NCI-H128 (cell line): ENCODE results near the gene SUZ12.
A peak's percentile ranks its signal among the peaks of the same experiment; 100 is the strongest.
"Not testable (repeated sequence)": the region's sequence is repeated elsewhere in the genome, so short reads cannot be mapped to it uniquely, and the experiment has no call there.

ENCODE experiments used
- DNase-seq: peaks from one replicate; lab custom pipeline; 2025; ENCODE audit not compliant: unreplicated experiment; lab: John Stamatoyannopoulos, UW

Gene SUZ12

GRCh38 chr17:31936615-31937609 lies at the start of gene SUZ12:
TSS of gene SUZ12 (plus strand) at chr17:31937007. CDS start at chr17:31937247, 240 bp downstream.
- DNase-seq = peak; percentile 44

- no peak for DNase-seq
Observed at GRCh38 chr17:31888124-31888523, 48.7 kb upstream of the SUZ12 start.

GRCh38 chr17:31900877-31901276 lies 35.9 kb upstream of the SUZ12 start:
- DNase-seq = no peak

- DNase-seq = no peak
Observed at GRCh38 chr17:31902693-31903092, 34.1 kb upstream of the SUZ12 start.

- DNase-seq = no peak
Observed at GRCh38 chr17:31903401-31903800, 33.4 kb upstream of the SUZ12 start.

- no peak for DNase-seq
Observed at GRCh38 chr17:31907342-31907962, 29.4 kb upstream of the SUZ12 start.

DNA sequence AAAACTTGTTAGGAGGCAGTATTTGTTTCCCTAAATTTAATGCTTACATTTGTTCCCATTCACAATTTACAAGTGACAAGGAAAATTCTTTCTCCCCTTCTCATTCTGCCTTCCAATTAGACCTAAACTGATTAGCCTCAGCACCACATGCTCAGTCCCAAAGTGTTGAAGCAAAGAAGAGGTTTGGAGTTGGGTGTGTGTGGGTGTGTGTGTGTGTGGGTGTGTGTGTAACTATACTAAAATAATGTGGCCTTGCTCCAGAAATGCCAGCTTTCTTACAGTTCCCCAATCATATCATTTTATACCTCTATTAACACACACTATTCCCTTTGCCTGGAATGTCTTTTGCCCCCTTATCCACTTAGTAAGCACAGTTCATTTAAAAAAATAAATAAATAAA lies 28.4 kb upstream of the SUZ12 start:
- DNase-seq = no peak

DNA sequence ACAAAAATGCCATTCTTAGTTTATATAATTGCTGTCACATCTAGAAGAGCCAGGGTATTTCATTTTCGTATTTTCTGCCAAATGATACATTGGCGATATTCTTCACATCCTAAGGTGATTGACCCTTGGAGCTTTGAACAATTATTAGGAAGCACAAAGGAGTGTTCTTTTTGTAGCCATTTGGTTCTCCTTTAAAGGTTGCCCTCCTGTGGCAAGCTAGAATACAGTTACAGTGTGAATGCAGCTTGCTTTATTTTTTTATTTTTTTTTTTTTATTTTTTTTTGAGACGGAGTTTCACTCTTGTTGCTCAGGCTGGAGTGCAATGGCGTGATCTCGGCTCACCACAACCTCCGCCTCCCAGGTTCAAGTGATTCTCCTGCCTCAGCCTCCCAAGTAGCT lies 24.1 kb upstream of the SUZ12 start:
- DNase-seq = not testable (repeated sequence)

DNA sequence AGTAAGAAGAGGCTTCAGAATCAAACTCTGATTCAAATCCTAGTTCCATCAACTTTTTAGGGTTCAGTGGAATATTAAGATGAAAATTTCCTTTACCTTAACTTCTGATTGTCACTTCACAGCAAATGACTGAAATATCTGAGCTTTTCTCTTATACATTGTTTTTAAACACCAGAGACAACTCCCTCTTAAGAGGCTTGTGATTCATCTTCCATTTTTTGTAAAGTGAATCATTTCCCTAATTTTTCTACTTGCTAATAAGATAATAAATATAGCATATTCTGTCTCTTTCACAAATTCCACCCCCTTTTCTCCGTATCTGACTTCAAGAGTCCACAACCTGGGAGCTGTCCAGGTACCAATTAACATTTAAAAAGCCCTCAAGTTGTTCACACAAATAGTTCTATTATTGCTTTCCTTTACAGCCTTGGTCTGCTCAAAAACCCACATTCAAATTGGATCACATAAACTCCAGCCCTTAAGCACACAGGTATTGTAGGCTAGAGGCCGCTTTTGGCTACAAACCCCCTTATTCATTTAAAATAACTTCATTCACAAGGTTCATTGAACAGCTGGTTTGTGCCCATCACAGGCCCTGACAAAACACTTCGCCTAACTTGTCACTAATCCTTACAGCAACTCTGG lies 21.2 kb upstream of the SUZ12 start:
- DNase-seq = no peak

DNA sequence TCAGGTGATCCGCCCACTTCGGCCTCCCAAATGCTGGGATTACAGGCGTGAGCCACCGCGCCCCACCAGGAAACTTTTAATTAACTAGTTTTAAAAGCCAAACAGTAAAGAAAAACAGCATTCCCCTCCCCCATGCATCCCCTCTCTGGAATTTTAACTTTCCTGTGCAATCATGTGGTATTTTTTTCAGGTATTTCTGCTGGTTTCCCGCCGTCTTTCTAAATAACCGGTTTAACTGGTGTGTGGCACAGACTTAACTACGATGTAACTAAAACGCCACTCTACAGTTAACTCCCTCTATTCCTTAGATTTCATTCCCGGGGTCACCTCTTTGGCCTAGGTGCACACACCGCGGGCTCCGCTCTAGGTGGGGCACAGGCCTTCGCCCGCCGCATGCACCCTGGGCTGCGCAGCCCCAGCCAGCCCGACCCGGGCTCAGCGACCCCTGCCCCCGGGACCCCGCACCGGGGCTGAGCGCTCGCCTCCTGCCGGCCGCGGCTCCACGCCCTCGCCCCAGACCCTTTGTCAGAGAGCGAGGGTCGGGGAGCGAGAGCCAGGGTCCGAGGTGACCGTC lies 20.2 kb upstream of the SUZ12 start:
- no peak for DNase-seq

GRCh38 chr17:31917065-31917529 lies 19.7 kb upstream of the SUZ12 start:
- DNase-seq = no peak

- DNase-seq = not testable (repeated sequence)
Observed at GRCh38 chr17:31917721-31918120, 19.1 kb upstream of the SUZ12 start.

DNA sequence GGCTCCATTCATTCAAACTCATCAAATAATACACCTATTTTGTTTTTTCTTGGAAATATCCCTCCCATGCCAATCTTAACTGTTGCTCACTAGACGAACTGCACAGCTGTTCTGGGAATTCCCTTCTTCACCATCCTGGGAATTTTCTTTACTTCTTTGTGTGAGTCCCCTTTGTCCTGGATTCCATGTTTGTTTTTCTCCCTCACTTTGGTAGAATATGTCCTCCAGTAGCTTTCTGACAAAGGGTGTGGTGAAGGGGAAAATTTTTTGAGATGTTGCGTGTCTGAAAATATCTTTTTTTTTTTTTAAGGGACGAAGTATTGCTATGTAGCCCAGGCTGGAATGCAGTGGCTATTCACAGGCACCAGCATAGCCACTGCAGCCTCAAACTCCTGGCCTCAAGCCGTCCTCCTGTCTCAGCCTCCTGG lies 18.1 kb upstream of the SUZ12 start:
- DNase-seq = no peak

GRCh38 chr17:31919802-31920525 lies 16.8 kb upstream of the SUZ12 start:
- DNase-seq = no peak

DNA sequence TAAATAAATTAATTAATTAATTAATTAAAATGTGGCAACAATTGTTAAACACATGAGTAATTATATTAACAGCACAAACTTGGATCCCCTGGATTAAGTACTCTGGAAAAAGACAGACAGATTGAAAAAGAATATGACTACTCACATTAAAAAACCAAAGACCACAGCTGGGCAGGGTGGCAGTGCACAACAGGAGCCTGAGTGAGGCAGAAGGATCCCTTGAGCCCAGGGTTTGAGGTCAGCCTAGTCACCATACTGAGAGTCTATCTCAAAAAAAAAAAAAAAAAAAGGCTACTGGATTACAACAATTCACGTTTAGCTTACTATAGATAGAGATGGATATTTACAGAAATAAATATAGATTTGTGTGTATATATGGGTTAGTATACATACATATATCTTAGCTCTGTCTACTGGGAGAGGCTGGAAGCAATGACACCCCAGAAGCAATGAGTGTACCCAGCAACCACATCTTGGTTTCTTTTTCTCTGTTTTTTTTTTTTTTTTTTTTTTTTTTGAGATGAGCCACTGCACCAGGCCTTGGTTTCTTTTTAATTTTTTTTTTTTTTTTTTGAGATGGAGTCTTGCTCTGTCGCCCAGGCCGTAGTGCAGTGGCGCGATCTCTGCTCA lies 10.6 kb upstream of the SUZ12 start:
- no peak for DNase-seq

DNA sequence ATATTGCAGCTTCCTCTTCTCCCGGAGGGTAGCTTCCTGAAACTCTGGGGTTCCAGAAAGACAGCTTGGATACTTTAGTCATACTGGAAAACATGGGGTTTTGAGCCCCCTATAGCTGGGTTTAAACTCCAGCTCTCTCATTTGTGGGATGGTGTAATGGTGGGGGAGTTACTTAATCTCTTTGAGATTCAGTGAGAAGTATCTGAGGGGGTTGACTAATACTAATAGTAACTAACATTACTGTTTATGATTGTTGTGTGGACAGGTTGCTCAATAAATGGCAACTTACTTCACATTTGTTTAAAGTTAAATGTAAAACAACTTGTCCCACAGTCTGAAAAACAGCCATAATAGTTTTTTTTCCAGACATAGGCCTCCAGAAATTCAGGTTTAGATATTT lies 5.1 kb upstream of the SUZ12 start:
- DNase-seq = no peak

DNA sequence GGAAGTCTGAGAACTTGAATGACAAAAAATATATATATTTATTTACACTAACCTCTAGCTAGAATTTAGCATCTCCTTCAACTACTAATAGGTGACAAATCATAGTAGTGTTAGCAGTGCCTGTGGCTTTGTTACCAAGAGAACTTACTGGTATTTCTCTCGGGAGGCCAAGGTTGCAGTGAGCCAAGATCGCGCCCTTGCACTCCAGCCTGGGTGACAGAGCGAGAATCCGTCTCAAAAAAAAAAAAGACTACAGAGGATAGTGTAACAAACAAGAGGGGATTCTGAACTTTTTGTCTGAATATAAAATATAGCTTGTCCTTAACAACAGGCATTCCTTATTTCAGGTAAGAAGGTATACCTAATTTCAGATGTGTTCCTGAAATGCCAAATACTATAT lies 1.3 kb upstream of the SUZ12 start:
- no peak for DNase-seq

- not testable (repeated sequence) for DNase-seq
Observed at GRCh38 chr17:31937926-31938641, 1.3 kb downstream of the SUZ12 start.

- not testable (repeated sequence) for DNase-seq
Observed at GRCh38 chr17:31941916-31942315, 5.1 kb downstream of the SUZ12 start.
